Testis (tissue), 3 donors: ENCODE results near the gene RRAD. TPM values are rescaled to one million over a fixed set of nuclear protein-coding genes. Genes with fewer than 3 reads are reported as not detected.
A peak's percentile ranks its signal among the peaks of the same experiment; 100 is the strongest.
"Not testable (repeated sequence)": the region's sequence is repeated elsewhere in the genome, so short reads cannot be mapped to it uniquely, and the experiment has no call there.

Experiments
- DNase-seq: peaks from one replicate; pipeline ENCODE4 v3.0.0-alpha.2; 2019
- H3K27ac ChIP-seq, 2 donors: fragments of 200-600 bp; sonication (generic); one replicate each; pipeline ENCODE4 v1.5.1; 2019
- H3K27me3 ChIP-seq: fragments of 200-600 bp; sonication (generic); one replicate; pipeline ENCODE4 v1.5.1; 2019
- H3K36me3 ChIP-seq: fragments of 200-600 bp; sonication (generic); one replicate; pipeline ENCODE4 v1.5.1; 2017; ENCODE audit warnings: low read depth; ENCODE audit errors: missing control alignments
- H3K4me1 ChIP-seq: fragments of 200-600 bp; sonication (generic); one replicate; pipeline ENCODE4 v1.5.1; 2019
- H3K4me3 ChIP-seq, 2 donors: fragments of 200-600 bp; sonication (generic); one replicate each; pipeline ENCODE4 v1.5.1; 2017 to 2019
- H3K9me3 ChIP-seq: fragments of 200-600 bp; sonication (generic); one replicate; pipeline ENCODE4 v1.5.1; 2017
- CTCF ChIP-seq, 3 experiments: fragments of 450-650 bp in 2 of 3; fragments of 200-600 bp in 1 of 3; sonication (generic) in 1 of 3; IDR thresholded peaks; one replicate each; pipeline ENCODE4 v1.5.1; 2016 to 2019; ENCODE audit warnings: antibody characterized with exemption in 3 of 3, mild to moderate bottlenecking in 2 of 3, moderate library complexity in 1 of 3
- POLR2A ChIP-seq: fragments of 450-650 bp; IDR thresholded peaks from one replicate; pipeline ENCODE4 v1.6.1; 2017; ENCODE audit warnings: antibody characterized with exemption, mild to moderate bottlenecking, moderate library complexity
- WGBS, 2 donors: methylation state at CpG; one replicate each; pipeline ENCODE4 v1.1.5; 2018; 5-methylcytosine and 5-hydroxymethylcytosine counted together
- intact Hi-C: fragments of 100-400 bp; cut with DNase I; formaldehyde crosslinking; loops from one replicate; pipeline ENCODE4 v1.15.1; 2023; ENCODE audit warnings: low total_unique reads
- polyA plus RNA-seq: library from polyadenylated mRNA; stranded (reverse); fragments of 350-450 nt; fragmentation: Illumina TruSeq; extraction: RNeasy Lipid Tissue Mini Kit (QIAGEN cat#74804); gene quantifications from one replicate; pipeline ENCODE4 v1.2.3, GENCODE V29; 2014; ENCODE audit warnings: low read depth, low replicate concordance; ENCODE audit not compliant: insufficient read depth
- total RNA-seq, 2 donors: library from RNA; depleted of rRNA; stranded (reverse); fragments of >200 nt; gene quantifications; one replicate each; pipeline ENCODE4 v1.2.3, GENCODE V29; 2016

The RRAD gene
- total and polyA plus RNA-seq, 3 donors from 2014 or later: 9.1 to 19.4 (median 12.4) TPM

DNA sequence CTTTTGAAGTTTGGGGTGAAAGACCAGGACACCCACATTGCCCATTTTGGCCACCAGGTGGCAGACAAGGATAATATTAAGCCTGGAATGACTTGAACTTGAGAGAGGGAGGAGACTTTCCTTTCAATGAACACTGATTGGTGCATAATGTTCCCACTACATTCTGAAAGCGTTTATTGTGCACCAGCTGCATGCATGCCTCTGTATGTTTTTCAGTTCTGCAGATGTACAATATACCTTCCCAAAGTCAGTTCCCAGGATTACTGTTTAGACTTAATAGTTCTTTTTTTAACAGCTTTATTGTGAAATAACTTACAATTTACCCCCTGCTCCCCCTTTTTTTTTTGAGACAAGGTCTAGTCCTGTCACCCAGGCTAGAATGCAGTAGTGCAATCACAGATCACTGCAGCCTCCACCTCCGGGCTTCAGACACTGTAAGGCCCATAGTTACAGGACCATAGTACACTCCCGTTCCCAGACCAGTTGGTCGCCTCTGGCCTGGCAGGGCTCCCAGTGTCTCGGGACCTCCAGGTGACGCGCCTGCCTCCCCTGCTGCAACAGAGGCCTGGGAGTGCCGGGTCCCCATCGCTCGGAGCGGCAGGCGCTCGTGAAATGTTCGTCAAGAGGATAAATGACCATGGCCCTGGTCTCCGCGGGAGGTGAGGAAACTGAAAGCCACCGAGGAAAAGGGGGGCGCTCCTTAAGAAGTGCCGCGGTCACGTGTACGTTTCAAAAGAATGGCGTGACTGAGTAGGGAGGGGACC is 22.1 kb upstream of the RRAD start:
- intact Hi-C loops: no loop called here
- Histone ChIP-seq H3K27ac (no peak overlapping the region), H3K36me3 (no peaks in the 10 kb centered on the region)

GRCh38 chr16:66946974-66947301 is 21.6 kb upstream of the RRAD start:
- H3K27me3 ChIP-seq: no peaks in the 10 kb centered on the region
- H3K27ac ChIP-seq: no peak overlapping the region
- H3K4me1 ChIP-seq: peaks cover 16% of the 10 kb centered on the region
- DNase-seq: no peak
- H3K4me3 ChIP-seq: no peak overlapping the region
- intact Hi-C loops: no loop called here
- 35 to 38% methylated on average over 5 of the region's 5 CpGs for WGBS, 2 donors
- TF ChIP-seq CTCF (IDR thresholded peaks at IDR 0.05) (no peak), POLR2A (no peak)
- no peaks in the 10 kb centered on the region for H3K9me3 ChIP-seq
- no peaks in the 10 kb centered on the region for H3K36me3 ChIP-seq

More for the DNA sequence above, 22.1 kb upstream of the RRAD start:
- Histone ChIP-seq H3K4me3 (peak overlapping the region; percentile 31 to 56), H3K27me3 (no peaks in the 10 kb centered on the region), H3K9me3 (no peaks in the 10 kb centered on the region), H3K4me1 (peaks cover 16% of the 10 kb centered on the region)
- TF ChIP-seq CTCF (IDR thresholded peaks at IDR 0.05) (peak; percentile 87 to 94 (median 94)), POLR2A (no peak)
- WGBS, 2 donors: 0 to 1% methylated on average over 22 to 23 of the region's 23 CpGs
- peak; percentile 93 for DNase-seq

- intact Hi-C loops: no loop called here
- no peaks in the 10 kb centered on the region for H3K27me3 ChIP-seq
- TF ChIP-seq POLR2A (no peak), CTCF (IDR thresholded peaks at IDR 0.05) (no peak)
- WGBS, 2 donors: 68 to 78% methylated on average over 7 of the region's 7 CpGs
- no peak for DNase-seq
- H3K27ac ChIP-seq: no peak overlapping the region
- H3K4me1 ChIP-seq: peaks cover 16% of the 10 kb centered on the region
- no peak overlapping the region for H3K4me3 ChIP-seq
- H3K9me3 ChIP-seq: no peaks in the 10 kb centered on the region
- no peaks in the 10 kb centered on the region for H3K36me3 ChIP-seq
Observed at GRCh38 chr16:66946541-66946940, 21.2 kb upstream of the RRAD start.

DNA sequence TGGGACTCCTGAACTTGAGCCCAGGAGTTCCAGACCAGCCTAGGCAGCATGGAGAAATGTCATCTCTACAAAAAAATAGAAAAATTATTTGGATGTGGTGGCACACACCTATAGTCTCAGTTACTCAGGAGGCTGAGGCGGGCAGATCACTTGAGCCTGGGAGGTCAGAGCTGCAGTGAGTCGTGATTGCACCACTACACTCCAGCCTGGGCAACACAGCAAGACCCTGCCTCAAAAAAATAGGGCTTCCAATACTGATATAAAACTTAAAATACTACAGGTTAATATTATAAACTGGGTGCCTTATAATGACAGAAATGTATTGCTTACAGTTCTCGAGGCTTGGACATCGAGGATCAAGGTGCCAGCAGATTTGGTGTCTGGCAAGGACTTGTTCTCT is 20.6 kb upstream of the RRAD start:
- no peaks in the 10 kb centered on the region for H3K36me3 ChIP-seq
- DNase-seq: no peak
- WGBS, 2 donors: 90 to 91% methylated on average over 4 of the region's 4 CpGs
- no peaks in the 10 kb centered on the region for H3K9me3 ChIP-seq
- no peak overlapping the region for H3K4me3 ChIP-seq
- H3K4me1 ChIP-seq: peaks cover 16% of the 10 kb centered on the region
- H3K27ac ChIP-seq: no peak overlapping the region
- no peaks in the 10 kb centered on the region for H3K27me3 ChIP-seq
- TF ChIP-seq CTCF (IDR thresholded peaks at IDR 0.05): no peak
- no peak for TF ChIP-seq POLR2A
- intact Hi-C loops: no loop called here

- intact Hi-C loops, H3K27ac ChIP-seq, H3K27me3 ChIP-seq, H3K4me3 ChIP-seq, H3K9me3 ChIP-seq, DNase-seq, H3K36me3 ChIP-seq: not testable (repeated sequence)
- peaks cover 16% of the 10 kb centered on the region for H3K4me1 ChIP-seq
- 82 to 83% methylated on average over 9 of the region's 9 CpGs for WGBS, 2 donors
Observed at GRCh38 chr16:66944971-66945370, 19.6 kb upstream of the RRAD start.
